Lung (tissue), 12 donors: ENCODE results near the gene TDG. TPM values are rescaled to one million over a fixed set of nuclear protein-coding genes. Genes with fewer than 3 reads are reported as not detected.

ENCODE experiments used
- ATAC-seq: fragments of 200-7000 bp; cut with Tn5 transposase; one replicate; pipeline ENCODE4 v1.9.1; 2020; ENCODE audit warnings: moderate number of reproducible peaks; ENCODE audit not compliant: insufficient read depth, low FRiP score
- DNase-seq, 3 donors: peaks; one replicate each; pipeline ENCODE4 v3.0.0-alpha.2; 2013 to 2017
- H3K27ac ChIP-seq, 2 donors: one replicate each; pipeline ENCODE4 v1.5.1; 2013; ENCODE audit warnings: mild to moderate bottlenecking in 2 of 2, moderate library complexity in 2 of 2, control low read depth in 1 of 2, inconsistent platforms in 1 of 2, low read depth in 1 of 2, low read length in 1 of 2
- H3K27me3 ChIP-seq, 3 donors: one replicate each; pipeline ENCODE4 v1.5.1; 2013; ENCODE audit warnings: low read length in 2 of 3; ENCODE audit not compliant: control insufficient read depth in 3 of 3, insufficient read depth in 3 of 3
- H3K36me3 ChIP-seq, 4 donors: one replicate each; pipeline ENCODE4 v1.5.1; 2013; ENCODE audit warnings: low read length in 4 of 4, mild to moderate bottlenecking in 1 of 4, moderate library complexity in 1 of 4; ENCODE audit not compliant: control insufficient read depth in 4 of 4, insufficient read depth in 4 of 4
- H3K4me1 ChIP-seq, 5 donors: one replicate each; pipeline ENCODE4 v1.5.1; 2013; ENCODE audit warnings: low read length in 5 of 5, mild to moderate bottlenecking in 2 of 5, moderate library complexity in 1 of 5; ENCODE audit not compliant: control insufficient read depth in 5 of 5, insufficient read depth in 5 of 5
- H3K4me3 ChIP-seq: one replicate; pipeline ENCODE4 v1.5.1; 2013; ENCODE audit warnings: mild to moderate bottlenecking, control low read depth, moderate library complexity
- H3K9ac ChIP-seq, 2 donors: one replicate each; pipeline ENCODE4 v1.5.1; 2013; ENCODE audit warnings: low read length in 2 of 2, control low read depth in 1 of 2; ENCODE audit not compliant: insufficient read depth in 1 of 2
- H3K9me3 ChIP-seq, 4 donors: one replicate each; pipeline ENCODE4 v1.5.1; 2013; ENCODE audit warnings: low read length in 3 of 4, mild to moderate bottlenecking in 1 of 4, moderate library complexity in 1 of 4; ENCODE audit not compliant: control insufficient read depth in 4 of 4, insufficient read depth in 3 of 4
- CTCF ChIP-seq: IDR thresholded peaks from 2 replicates; pipeline ENCODE4 v1.5.1; 2012; ENCODE audit warnings: mild to moderate bottlenecking; ENCODE audit errors: control extremely low read depth, extremely low read depth
- WGBS, 2 donors: extraction: QIAGEN DNeasy Blood & Tissue Kit; methylation state at CpG; one replicate each; pipeline ENCODE4 v1.1.7; 2013; 5-methylcytosine and 5-hydroxymethylcytosine counted together
- polyA plus RNA-seq, 2 donors: library from polyadenylated mRNA; stranded (reverse); fragments of 200-250 nt; gene quantifications; one replicate each; pipeline ENCODE4 v1.2.1, GENCODE V29; 2013
- total RNA-seq, 2 donors: library from RNA; depleted of rRNA in 1 of 2; stranded (reverse); fragments of >200 nt in 1 of 2; gene quantifications; one replicate each; pipeline ENCODE4 v1.2.1, GENCODE V29; 2014 to 2021
- donor health status: control.
- donor health status: control.
- donor health status: Bipolar disorder and iron deficiency.
- donor health status: healthy.
- donor health status: DM: yes; HTN: yes; CAD: no.

TDG gene
- total and polyA plus RNA-seq, 4 donors: 10.6 to 41.0 (median 16.2) TPM

GRCh38 chr12:103936679-103937078 is 29.0 kb upstream of the TDG start:
- no peak for TF ChIP-seq CTCF
- Histone ChIP-seq H3K27me3 (no peaks in the 10 kb centered on the region), H3K36me3 (peaks cover 25 to 77% (median 50%) of the 10 kb centered on the region in 4 donors), H3K4me3 (no peak overlapping the region), H3K9ac (no peak overlapping the region), H3K9me3 (no peaks in the 10 kb centered on the region), H3K27ac (no peak overlapping the region), H3K4me1 (peaks cover 3 to 27% (median 12%) of the 10 kb centered on the region in 5 donors)
- ATAC-seq: no peak
- 95 to 98% methylated on average over 3 of the region's 3 CpGs for WGBS, 2 donors
- no peak for DNase-seq

GRCh38 chr12:103944964-103945363 is 20.7 kb upstream of the TDG start:
- Histone ChIP-seq H3K9me3 (no peaks in the 10 kb centered on the region), H3K4me1 (no peaks in the 10 kb centered on the region), H3K36me3 (peaks cover 23 to 71% (median 55%) of the 10 kb centered on the region in 4 donors), H3K27ac (no peak overlapping the region), H3K27me3 (no peaks in the 10 kb centered on the region), H3K4me3 (no peak overlapping the region), H3K9ac (no peak overlapping the region)
- 75 to 78% methylated on average over 3 of the region's 3 CpGs for WGBS, 2 donors
- no peak for TF ChIP-seq CTCF
- ATAC-seq (no peak), DNase-seq (no peak)

GRCh38 chr12:103947871-103948555 is 17.7 kb upstream of the TDG start:
- peaks cover 29 to 66% (median 52%) of the 10 kb centered on the region in 4 donors for H3K36me3 ChIP-seq
- no peak overlapping the region for H3K4me3 ChIP-seq
- 86 to 93% methylated on average over 7 of the region's 7 CpGs for WGBS, 2 donors
- no peaks in the 10 kb centered on the region for H3K4me1 ChIP-seq
- H3K9ac ChIP-seq: no peak overlapping the region
- TF ChIP-seq CTCF: no peak
- no peak overlapping the region for H3K27ac ChIP-seq
- DNase-seq (no peak), ATAC-seq (no peak)
- H3K27me3 ChIP-seq: no peaks in the 10 kb centered on the region
- no peaks in the 10 kb centered on the region for H3K9me3 ChIP-seq
